ENCODE results near the gene AREL1.

The AREL1 gene

GRCh38 chr14:74654931-74655330 is 57.9 kb downstream of the AREL1 start:
- TF ChIP-seq ZNF335 (tag by site-specific recombination; conservative IDR thresholded peaks at IDR 0.05) (no peak), ZNF114 (tag by site-specific recombination; IDR thresholded peaks at IDR 0.05) (no peak), MYNN (tag by site-specific recombination; IDR thresholded peaks at IDR 0.05; ENCODE audit: borderline replicate concordance) (no peak), ATF2 (tag by site-specific recombination; IDR thresholded peaks at IDR 0.05; ENCODE audit: low read depth) (no peak), ZNF416 (tag by site-specific recombination; IDR thresholded peaks at IDR 0.05) (no peak), HOXD13 (CRISPR knock-in tag; IDR thresholded peaks at IDR 0.05; ENCODE audit: borderline replicate concordance) (no peak), ZNF266 (tag by site-specific recombination; IDR thresholded peaks at IDR 0.05; ENCODE audit: low read depth) (no peak), ZNF18 (tag by site-specific recombination; IDR thresholded peaks at IDR 0.05) (no peak), ZBTB17 (tag by site-specific recombination; IDR thresholded peaks at IDR 0.05) (no peak), ZNF837 (tag by site-specific recombination; IDR thresholded peaks at IDR 0.05) (no peak), KLF16 (tag by site-specific recombination; IDR thresholded peaks at IDR 0.05) (no peak), YY1 (tag by site-specific recombination; IDR thresholded peaks at IDR 0.05) (no peak), GLI4 (tag by site-specific recombination; IDR thresholded peaks at IDR 0.05) (no peak)
- H3K27ac ChIP-seq (ENCODE audit: extremely low read depth, low read depth, low read length) = no peak overlapping the region
- H3K36me3 ChIP-seq (ENCODE audit: control insufficient read depth in 2 of 2, insufficient read depth in 1 of 2, low read length in 2 of 2) = peaks cover 4 to 28% of the 10 kb centered on the region in 2 experiments; a peak in 2 of 3 replicates
- H3K9me3 ChIP-seq (ENCODE audit: control insufficient read depth, insufficient read depth, low read depth, low read length) = no peaks in the 10 kb centered on the region
- no peak overlapping the region for H3K4me3 ChIP-seq (ENCODE audit: low read depth, low read length)
- CTCF ChIA-PET = interaction anchor here (1.0 to 1.1 kb wide), 2 partner anchors 13 to 42 kb away, joined by 4 to 6 read pairs; no protein-coding TSS in a partner anchor
- no peaks in the 10 kb centered on the region for H3K4me1 ChIP-seq (ENCODE audit: control insufficient read depth, insufficient read depth, low read length)
- POLR2A ChIA-PET = no interaction called here

- CTCF ChIA-PET = interaction anchor here (1.1 kb wide), 1 partner anchor 14 kb away, joined by 6 read pairs; no protein-coding TSS in a partner anchor
- POLR2A ChIA-PET = no interaction called here
- peaks cover under 1% of the 10 kb centered on the region; the same call in 1 of the 2 replicates for H3K4me1 ChIP-seq (ENCODE audit: control insufficient read depth, insufficient read depth, low read length)
- no peaks in the 10 kb centered on the region for H3K9me3 ChIP-seq (ENCODE audit: control insufficient read depth, insufficient read depth, low read depth, low read length)
- H3K36me3 ChIP-seq (ENCODE audit: control insufficient read depth in 2 of 2, insufficient read depth in 1 of 2, low read length in 2 of 2) = peaks cover 0 to 21% of the 10 kb centered on the region in 2 experiments; a peak in 2 of 3 replicates
- no peak overlapping the region for H3K4me3 ChIP-seq (ENCODE audit: low read depth, low read length)
- H3K27ac ChIP-seq (ENCODE audit: extremely low read depth, low read depth, low read length) = no peak overlapping the region
- TF ChIP-seq ZFP69B (tag by site-specific recombination; IDR thresholded peaks at IDR 0.05) (no peak), ZNF596 (tag by site-specific recombination; IDR thresholded peaks at IDR 0.05) (no peak), GLI4 (tag by site-specific recombination; IDR thresholded peaks at IDR 0.05) (no peak), KLF8 (tag by site-specific recombination; IDR thresholded peaks at IDR 0.05) (no peak), SP7 (tag by site-specific recombination; IDR thresholded peaks at IDR 0.05) (no peak), ZNF558 (tag by site-specific recombination; IDR thresholded peaks at IDR 0.05) (no peak), ZNF23 (tag by site-specific recombination; IDR thresholded peaks at IDR 0.05; ENCODE audit: borderline replicate concordance) (no peak), ZBTB49 (tag by site-specific recombination; IDR thresholded peaks at IDR 0.05; ENCODE audit: low read depth) (no peak), ZBTB10 (tag by site-specific recombination; IDR thresholded peaks at IDR 0.05) (no peak), SALL2 (tag by site-specific recombination; IDR thresholded peaks at IDR 0.05; ENCODE audit: borderline replicate concordance) (no peak), TSHZ1 (tag by site-specific recombination; IDR thresholded peaks at IDR 0.05; ENCODE audit: borderline replicate concordance) (no peak)
These were observed 59.3 kb downstream of the AREL1 start for GRCh38 chr14:74653386-74654138.
